GM19328 (cell line): ENCODE data around the gene ITM2B.
A peak's percentile ranks its signal among the peaks of the same experiment; 100 is the strongest.
"Not testable (repeated sequence)": the region's sequence is repeated elsewhere in the genome, so short reads cannot be mapped to it uniquely, and the experiment has no call there.

Experiments used
- ATAC-seq: cut with Tn5 transposase; IDR thresholded peaks from one replicate; pipeline ENCODE4 v1.9.1; 2021; ENCODE audit warnings: mild to moderate bottlenecking, moderate library complexity; ENCODE audit not compliant: unreplicated experiment

Gene ITM2B

DNA sequence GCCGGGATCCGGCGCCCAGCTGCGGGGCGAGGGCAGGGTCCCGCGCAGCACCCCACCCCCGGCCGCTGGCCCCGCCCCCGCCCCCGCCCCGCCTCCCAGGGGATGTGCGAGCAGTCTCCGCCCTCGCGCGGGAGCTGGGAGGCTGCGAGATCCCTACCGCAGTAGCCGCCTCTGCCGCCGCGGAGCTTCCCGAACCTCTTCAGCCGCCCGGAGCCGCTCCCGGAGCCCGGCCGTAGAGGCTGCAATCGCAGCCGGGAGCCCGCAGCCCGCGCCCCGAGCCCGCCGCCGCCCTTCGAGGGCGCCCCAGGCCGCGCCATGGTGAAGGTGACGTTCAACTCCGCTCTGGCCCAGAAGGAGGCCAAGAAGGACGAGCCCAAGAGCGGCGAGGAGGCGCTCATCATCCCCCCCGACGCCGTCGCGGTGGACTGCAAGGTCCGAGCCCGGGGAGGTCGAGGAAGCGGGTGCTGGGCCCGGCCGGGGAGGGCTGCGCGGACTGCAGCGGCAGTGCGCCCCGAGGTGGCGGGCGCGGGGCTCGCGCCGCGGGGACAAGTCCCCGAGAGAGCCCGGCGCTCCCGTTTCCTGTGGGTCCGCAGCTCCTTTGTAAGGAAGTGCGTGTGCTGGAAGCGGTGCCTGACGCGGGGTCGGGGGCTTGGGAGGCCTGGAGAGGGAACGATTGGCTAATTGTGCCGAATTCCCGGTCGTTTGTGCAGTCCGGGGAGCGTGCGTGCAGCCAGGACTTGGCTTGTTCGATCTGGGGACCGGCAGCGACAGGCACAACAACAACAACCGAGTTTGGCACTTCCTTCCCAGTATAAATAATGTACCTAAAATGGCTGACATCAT is at the start of gene ITM2B:
Gene ITM2B (plus strand): TSS at position 161 of the 843 bp plus-strand sequence. CDS start 155 bp downstream, at position 316.
- ATAC-seq = peak; percentile 58

GRCh38 chr13:48184260-48184659 is 48.7 kb upstream of the ITM2B start:
- no peak for ATAC-seq

DNA sequence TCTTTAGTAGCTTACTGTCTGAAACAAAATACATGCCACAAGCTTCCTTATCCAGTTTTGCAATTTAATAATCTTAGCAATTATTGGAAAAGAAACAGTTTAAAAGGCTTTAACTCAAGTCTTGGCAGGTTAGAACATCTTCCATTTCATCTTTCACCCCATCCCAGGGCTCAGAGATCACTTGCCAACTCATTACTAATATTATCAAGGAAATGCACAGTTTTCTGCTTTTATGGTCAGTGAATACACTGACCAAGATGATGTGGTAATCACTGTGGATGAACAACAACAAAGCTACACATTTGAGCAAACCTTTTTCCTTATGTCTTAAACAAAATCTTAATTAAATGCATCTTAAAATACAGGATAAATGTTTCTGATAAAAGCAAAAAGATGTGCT is 48.0 kb upstream of the ITM2B start:
- ATAC-seq = no peak

DNA sequence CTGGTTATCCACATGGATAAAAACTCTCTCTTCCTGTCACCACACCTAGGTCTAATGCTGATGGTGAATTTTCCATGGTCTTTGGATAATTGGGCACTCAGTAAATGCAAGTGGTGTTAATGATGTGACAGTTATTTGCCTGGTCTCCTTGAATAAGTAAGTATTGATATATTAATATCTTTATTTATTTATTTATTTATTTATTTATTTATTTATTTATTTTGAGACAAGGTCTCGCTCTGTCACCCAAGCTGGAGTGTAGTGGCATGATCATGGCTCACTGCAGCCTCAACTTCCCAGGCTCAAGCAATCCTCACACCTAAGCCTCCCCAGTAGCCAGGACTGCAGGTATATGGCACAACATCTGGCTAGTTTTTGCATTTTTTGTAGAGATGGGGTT is 46.3 kb upstream of the ITM2B start:
- no peak for ATAC-seq

GRCh38 chr13:48188131-48188530 is 44.9 kb upstream of the ITM2B start:
- no peak for ATAC-seq

GRCh38 chr13:48188601-48189000 is 44.4 kb upstream of the ITM2B start:
- no peak for ATAC-seq

- ATAC-seq = no peak
Measured at GRCh38 chr13:48189171-48189570, 43.8 kb upstream of the ITM2B start.

- no peak for ATAC-seq
Measured at GRCh38 chr13:48192411-48192935, 40.5 kb upstream of the ITM2B start.

GRCh38 chr13:48194379-48194754 is 38.6 kb upstream of the ITM2B start:
- ATAC-seq = no peak

GRCh38 chr13:48199404-48199946 is 33.5 kb upstream of the ITM2B start:
- ATAC-seq = no peak

DNA sequence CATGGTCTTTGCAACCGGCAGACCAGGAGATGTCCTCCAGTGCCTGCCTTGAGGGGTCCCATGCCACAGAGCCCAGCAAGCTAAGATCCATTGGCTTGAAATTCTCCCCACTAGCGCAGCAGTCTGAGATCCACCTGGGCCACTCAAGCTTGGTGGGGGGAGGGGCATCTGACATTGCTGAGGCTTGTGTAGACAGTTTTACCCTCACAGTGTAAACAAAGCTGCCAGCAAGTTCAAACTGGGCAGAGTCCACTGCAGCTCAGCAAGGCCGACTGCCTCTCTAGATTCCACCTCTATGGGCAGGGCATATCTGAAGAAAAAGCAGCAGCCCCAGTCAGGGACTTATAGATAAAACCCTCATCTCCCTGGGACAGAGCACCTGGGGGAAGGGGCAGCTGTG is 32.0 kb upstream of the ITM2B start:
- no peak for ATAC-seq

DNA sequence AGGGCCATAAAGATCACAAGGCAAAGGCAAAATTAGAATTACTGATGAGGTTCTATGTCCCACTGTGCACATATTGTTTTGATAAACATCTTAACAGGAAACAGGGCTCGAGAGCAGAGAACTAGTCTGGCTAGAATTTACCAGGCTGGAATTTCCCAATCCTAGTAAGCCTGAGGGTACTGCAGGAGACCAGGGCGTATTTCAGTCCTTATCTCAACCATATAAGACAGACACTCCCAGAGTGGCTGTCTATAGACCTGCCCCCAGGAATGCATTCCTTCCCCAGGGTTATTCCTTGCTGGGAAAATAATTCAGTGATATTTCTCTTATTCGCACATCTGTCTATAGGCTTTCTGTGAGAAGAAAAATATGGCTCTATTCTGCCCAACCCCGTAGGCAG is 25.8 kb upstream of the ITM2B start:
- not testable (repeated sequence) for ATAC-seq

DNA sequence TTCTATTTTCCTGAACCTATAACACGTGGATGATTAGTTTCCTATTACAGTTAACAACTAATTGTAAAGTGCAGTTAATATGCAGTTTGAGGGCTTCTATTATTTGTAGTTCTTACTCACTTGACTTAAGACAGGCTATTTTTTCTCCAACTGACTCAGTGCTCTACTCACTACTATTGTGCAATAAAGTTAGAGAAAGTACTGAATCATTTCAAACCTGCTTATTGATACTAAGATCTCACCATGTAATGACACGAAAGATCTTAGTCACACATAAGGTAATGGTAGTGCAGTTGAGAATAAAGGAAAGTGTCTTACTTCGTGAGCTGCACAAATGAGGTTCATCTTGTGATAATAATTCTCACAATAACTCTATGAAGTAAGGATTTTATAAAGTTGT is 22.8 kb upstream of the ITM2B start:
- ATAC-seq = no peak

GRCh38 chr13:48214519-48215121 is 18.4 kb upstream of the ITM2B start:
- no peak for ATAC-seq

DNA sequence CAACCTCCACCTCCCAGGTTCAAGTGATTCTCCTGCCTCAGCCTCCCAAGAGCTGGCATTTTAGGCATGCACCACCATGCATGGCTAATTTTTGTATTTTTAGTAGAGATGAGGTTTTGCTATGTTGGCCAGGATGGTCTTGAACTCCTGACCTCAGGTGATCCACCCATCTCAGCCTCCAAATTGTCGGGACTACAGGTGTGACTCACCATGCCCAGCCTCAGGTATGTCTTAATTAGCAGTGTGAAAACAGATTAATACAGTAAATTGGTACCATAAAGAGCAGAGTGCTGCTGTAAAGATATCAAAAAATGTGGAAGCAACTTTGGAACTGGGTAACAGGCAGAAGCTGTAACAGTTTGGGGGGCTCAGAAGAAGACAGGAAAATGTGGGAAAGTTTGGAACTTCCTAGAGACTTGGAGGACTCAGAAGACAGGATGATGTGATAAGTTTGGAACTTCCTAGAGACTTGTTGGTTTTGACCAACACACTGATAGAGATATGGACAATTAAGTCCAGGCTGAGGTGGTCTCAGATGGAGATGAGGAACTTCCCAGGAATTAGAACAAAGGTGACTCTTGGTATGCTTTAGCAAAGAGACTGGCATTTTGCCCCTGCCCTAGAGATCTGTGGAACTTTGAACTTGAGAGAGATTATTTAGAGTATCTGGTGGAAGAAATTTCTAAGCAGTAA is 17.3 kb upstream of the ITM2B start:
- ATAC-seq = not testable (repeated sequence)

GRCh38 chr13:48216204-48216711 is 16.7 kb upstream of the ITM2B start:
- no peak for ATAC-seq

GRCh38 chr13:48220592-48220980 is 12.4 kb upstream of the ITM2B start:
- no peak for ATAC-seq

- ATAC-seq = no peak
Measured at GRCh38 chr13:48220981-48221685, 11.9 kb upstream of the ITM2B start.

- no peak for ATAC-seq
Measured at GRCh38 chr13:48221686-48222187, 11.3 kb upstream of the ITM2B start.
